Dendritic cell treated with granulocyte-macrophage colony-stimulating factor and Interleukin-4, amounts not matched to agents 40 ng/mL and 50 ng/mL, for 4 days (primary cell): ENCODE results near the gene RPL35A.

ENCODE experiments used
- H3K27ac Mint-ChIP-seq: one replicate; pipeline ENCODE4 v1.8.0; 2022; ENCODE audit warnings: mild to moderate bottlenecking, mixed read lengths
- H3K27me3 Mint-ChIP-seq: one replicate; pipeline ENCODE4 v1.8.0; 2022; ENCODE audit warnings: mild to moderate bottlenecking, mixed read lengths
- H3K36me3 Mint-ChIP-seq: one replicate; pipeline ENCODE4 v1.8.0; 2022; ENCODE audit warnings: low read depth, mixed read lengths
- H3K4me1 Mint-ChIP-seq: one replicate; pipeline ENCODE4 v1.8.0; 2022; ENCODE audit warnings: low read depth, mixed read lengths
- H3K4me3 Mint-ChIP-seq: one replicate; pipeline ENCODE4 v1.8.0; 2022; ENCODE audit warnings: mild to moderate bottlenecking, moderate library complexity, mixed read lengths
- H3K9me3 Mint-ChIP-seq: one replicate; pipeline ENCODE4 v1.8.0; 2022; ENCODE audit warnings: mixed read lengths
- intact Hi-C: fragments of 100-400 bp; cut with micrococcal nuclease; formaldehyde crosslinking; loops from one replicate; pipeline ENCODE4 v1.15.0; 2022

Gene RPL35A

DNA sequence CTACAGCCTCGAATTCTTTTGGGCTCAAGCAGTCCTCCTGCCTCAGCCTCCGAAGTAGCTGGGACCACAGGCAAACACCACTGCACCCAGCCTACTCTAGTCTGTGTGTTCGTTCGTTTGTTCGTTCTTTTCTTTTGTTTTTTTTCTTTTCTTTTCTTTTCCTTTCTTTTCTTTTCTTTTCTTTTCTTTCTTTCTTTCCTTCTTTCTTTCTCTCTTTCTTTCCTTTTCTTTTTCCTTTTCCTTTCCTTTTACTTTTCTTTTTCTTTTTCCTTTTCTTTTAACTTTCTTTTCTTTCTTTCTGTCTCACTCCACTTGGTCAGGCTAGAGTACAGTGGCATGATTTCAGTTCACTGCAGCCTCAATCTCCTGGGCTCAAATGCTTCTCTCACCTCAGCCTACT is 46.9 kb downstream of the RPL35A start:
- intact Hi-C loops = loop anchor here (10.0 kb wide), 1 partner anchor 68 kb away; no protein-coding TSS in a partner anchor
- no peaks in the 10 kb centered on the region for H3K4me1 Mint-ChIP-seq
- H3K4me3 Mint-ChIP-seq = no peak overlapping the region
- H3K9me3 Mint-ChIP-seq = no peaks in the 10 kb centered on the region
- H3K27me3 Mint-ChIP-seq = no peaks in the 10 kb centered on the region
- peaks cover 6% of the 10 kb centered on the region for H3K36me3 Mint-ChIP-seq
- no peak overlapping the region for H3K27ac Mint-ChIP-seq

DNA sequence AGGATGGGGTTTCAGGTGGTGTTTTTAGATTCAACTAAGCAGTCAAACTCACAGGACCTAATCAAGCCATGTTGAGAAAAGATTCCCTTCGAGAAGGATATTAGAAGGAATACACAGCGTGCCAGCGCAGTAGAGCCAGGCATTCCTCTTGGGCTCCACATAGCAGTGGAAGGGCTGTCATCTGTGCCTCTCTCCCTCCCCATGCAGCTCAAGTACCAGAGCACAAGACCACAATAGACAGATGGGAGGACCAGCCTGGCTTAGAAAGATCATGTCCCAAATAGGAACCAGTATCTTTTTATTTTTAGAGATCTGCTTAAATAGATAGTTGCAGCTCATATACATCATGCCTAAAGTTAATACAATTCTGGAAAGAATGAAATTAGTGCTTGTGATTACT is 47.9 kb downstream of the RPL35A start:
- intact Hi-C loops = loop anchor here (10.0 kb wide), 1 partner anchor 67 kb away; no protein-coding TSS in a partner anchor
- no peaks in the 10 kb centered on the region for H3K27me3 Mint-ChIP-seq
- no peaks in the 10 kb centered on the region for H3K4me1 Mint-ChIP-seq
- H3K27ac Mint-ChIP-seq = no peak overlapping the region
- no peaks in the 10 kb centered on the region for H3K9me3 Mint-ChIP-seq
- H3K36me3 Mint-ChIP-seq = no peaks in the 10 kb centered on the region
- H3K4me3 Mint-ChIP-seq = no peak overlapping the region
